Panc1 (cell line): ENCODE measurements around the gene ZCCHC7.
"Not testable (repeated sequence)": the region's sequence is repeated elsewhere in the genome, so short reads cannot be mapped to it uniquely, and the experiment has no call there.

Source experiments
- POLR2AphosphoS5 ChIP-seq: IDR thresholded peaks from 2 replicates; pipeline ENCODE4 v1.6.1; 2012; ENCODE audit warnings: mild to moderate bottlenecking, low read depth, low read length, moderate library complexity
- SIN3A ChIP-seq: IDR thresholded peaks from 2 replicates; pipeline ENCODE4 v1.6.1; 2012; ENCODE audit warnings: low read depth, mild to moderate bottlenecking, low read length, moderate library complexity, borderline replicate concordance; ENCODE audit not compliant: insufficient read depth
- TCF7L2 ChIP-seq: IDR thresholded peaks from 2 replicates; pipeline ENCODE4 v1.6.1; 2011; ENCODE audit warnings: mild to moderate bottlenecking, low read depth, low read length, inconsistent platforms
- TF ChIP-seq, protein P1 (sequence below): fragments of 450-650 bp; IDR thresholded peaks from 2 replicates; pipeline ENCODE4 v1.5.1; 2017; ENCODE audit warnings: mild to moderate bottlenecking

DNA sequence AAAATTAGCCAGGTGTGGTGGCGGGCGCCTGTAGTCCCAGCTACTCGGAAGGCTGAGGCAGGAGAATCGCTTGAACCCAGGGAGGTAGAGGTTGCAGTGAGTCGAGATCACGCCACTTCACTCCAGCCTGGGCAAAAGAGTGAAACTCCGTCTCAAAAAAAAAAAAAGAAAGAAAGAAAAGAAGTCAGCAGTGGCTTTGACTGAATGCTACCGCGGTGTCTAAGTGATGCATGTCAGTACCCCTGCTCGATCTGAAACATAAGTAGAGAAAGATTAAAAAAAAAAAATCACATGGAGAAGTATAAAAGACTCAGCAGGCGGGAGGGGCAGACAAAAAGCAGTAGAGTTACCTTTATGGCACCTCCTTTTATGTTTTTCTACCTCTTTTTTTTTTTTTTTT is 182.9 kb downstream of the ZCCHC7 start:
- TF ChIP-seq, protein P1, sequence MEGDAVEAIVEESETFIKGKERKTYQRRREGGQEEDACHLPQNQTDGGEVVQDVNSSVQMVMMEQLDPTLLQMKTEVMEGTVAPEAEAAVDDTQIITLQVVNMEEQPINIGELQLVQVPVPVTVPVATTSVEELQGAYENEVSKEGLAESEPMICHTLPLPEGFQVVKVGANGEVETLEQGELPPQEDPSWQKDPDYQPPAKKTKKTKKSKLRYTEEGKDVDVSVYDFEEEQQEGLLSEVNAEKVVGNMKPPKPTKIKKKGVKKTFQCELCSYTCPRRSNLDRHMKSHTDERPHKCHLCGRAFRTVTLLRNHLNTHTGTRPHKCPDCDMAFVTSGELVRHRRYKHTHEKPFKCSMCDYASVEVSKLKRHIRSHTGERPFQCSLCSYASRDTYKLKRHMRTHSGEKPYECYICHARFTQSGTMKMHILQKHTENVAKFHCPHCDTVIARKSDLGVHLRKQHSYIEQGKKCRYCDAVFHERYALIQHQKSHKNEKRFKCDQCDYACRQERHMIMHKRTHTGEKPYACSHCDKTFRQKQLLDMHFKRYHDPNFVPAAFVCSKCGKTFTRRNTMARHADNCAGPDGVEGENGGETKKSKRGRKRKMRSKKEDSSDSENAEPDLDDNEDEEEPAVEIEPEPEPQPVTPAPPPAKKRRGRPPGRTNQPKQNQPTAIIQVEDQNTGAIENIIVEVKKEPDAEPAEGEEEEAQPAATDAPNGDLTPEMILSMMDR = not testable (repeated sequence)
- TF ChIP-seq TCF7L2, SIN3A, POLR2AphosphoS5: not testable (repeated sequence)
